ENCODE results near the gene CARD11.

The CARD11 gene

DNA sequence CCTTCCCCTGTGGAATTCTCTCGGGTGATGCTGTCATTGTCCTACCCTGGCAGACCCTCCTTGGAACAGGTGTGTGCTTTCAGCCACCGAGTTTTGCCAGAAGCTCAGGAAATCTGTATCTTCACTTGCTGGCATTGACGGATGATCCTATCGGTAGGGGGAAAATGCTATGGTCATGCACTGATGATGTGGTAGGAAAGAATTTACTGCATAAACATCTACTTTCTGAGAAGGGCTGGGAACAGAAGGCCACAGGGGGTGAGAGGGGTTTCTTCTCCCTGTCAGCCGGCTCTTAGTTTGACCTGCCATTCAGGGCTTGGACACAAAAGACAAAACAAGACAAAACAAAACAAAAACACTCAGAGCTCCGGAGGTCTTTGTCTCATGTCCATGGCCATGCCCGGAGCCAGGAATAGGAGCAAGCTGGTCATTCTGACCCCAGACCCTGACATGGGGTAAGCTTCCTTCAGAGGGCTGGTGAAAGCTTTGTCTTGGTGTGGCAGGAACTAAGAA lies 43.6 kb upstream of the CARD11 start:
- Histone ChIP-seq H3K27ac (no peak overlapping the region), H3K4me3 (IDR thresholded peaks at IDR 0.05; ENCODE audit: insufficient read depth, low read depth, low read length) (no peak overlapping the region), H3K36me3 (ENCODE audit: insufficient read depth) (no peaks in the 10 kb centered on the region), H3K79me2 (ENCODE audit: insufficient read depth, low read depth) (no peaks in the 10 kb centered on the region), H4K20me1 (ENCODE audit: insufficient read depth) (no peaks in the 10 kb centered on the region), H3K27me3 (ENCODE audit: insufficient read depth, low read depth) (no peaks in the 10 kb centered on the region), H3K4me1 (ENCODE audit: low read depth, poor library complexity, severe bottlenecking) (no peaks in the 10 kb centered on the region), H3K9ac (no peak overlapping the region), H2AFZ (ENCODE audit: low read depth) (no peak overlapping the region), H3K4me2 (no peak overlapping the region)
- TF ChIP-seq, protein P1, sequence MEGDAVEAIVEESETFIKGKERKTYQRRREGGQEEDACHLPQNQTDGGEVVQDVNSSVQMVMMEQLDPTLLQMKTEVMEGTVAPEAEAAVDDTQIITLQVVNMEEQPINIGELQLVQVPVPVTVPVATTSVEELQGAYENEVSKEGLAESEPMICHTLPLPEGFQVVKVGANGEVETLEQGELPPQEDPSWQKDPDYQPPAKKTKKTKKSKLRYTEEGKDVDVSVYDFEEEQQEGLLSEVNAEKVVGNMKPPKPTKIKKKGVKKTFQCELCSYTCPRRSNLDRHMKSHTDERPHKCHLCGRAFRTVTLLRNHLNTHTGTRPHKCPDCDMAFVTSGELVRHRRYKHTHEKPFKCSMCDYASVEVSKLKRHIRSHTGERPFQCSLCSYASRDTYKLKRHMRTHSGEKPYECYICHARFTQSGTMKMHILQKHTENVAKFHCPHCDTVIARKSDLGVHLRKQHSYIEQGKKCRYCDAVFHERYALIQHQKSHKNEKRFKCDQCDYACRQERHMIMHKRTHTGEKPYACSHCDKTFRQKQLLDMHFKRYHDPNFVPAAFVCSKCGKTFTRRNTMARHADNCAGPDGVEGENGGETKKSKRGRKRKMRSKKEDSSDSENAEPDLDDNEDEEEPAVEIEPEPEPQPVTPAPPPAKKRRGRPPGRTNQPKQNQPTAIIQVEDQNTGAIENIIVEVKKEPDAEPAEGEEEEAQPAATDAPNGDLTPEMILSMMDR (conservative IDR thresholded peaks at IDR 0.05; ENCODE audit: low read depth, low read length), result no peak

DNA sequence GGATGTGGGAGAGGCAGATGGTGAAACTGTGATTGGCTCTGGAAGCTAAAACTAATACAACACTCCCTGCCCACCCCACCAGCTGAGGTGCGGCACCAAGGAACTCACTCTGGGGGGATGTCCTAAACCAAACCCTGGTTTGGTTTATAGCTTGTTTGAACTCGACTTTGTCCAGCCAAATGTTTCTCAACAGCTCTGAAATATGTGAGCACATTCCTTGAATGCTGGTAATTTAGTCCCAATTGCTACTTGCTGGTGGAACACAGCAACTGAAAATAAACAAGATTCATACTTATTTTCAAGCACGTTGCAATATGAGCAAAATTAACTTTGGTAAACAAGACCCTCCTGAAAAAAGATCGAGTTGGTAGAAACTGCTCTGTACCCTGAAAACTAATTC lies 39.7 kb upstream of the CARD11 start:
- no peaks in the 10 kb centered on the region for H3K36me3 ChIP-seq (ENCODE audit: insufficient read depth)
- no peak overlapping the region for H3K27ac ChIP-seq
- H3K4me2 ChIP-seq, result no peak overlapping the region
- TF ChIP-seq, protein P1 (conservative IDR thresholded peaks at IDR 0.05; ENCODE audit: low read depth, low read length), result no peak
- no peak overlapping the region for H2AFZ ChIP-seq (ENCODE audit: low read depth)
- H3K9ac ChIP-seq, result no peak overlapping the region
- no peaks in the 10 kb centered on the region for H3K27me3 ChIP-seq (ENCODE audit: insufficient read depth, low read depth)
- H3K4me1 ChIP-seq (ENCODE audit: low read depth, poor library complexity, severe bottlenecking), result no peaks in the 10 kb centered on the region
- H3K4me3 ChIP-seq (IDR thresholded peaks at IDR 0.05; ENCODE audit: insufficient read depth, low read depth, low read length), result no peak overlapping the region
- no peaks in the 10 kb centered on the region for H3K79me2 ChIP-seq (ENCODE audit: insufficient read depth, low read depth)
- H4K20me1 ChIP-seq (ENCODE audit: insufficient read depth), result no peaks in the 10 kb centered on the region

DNA sequence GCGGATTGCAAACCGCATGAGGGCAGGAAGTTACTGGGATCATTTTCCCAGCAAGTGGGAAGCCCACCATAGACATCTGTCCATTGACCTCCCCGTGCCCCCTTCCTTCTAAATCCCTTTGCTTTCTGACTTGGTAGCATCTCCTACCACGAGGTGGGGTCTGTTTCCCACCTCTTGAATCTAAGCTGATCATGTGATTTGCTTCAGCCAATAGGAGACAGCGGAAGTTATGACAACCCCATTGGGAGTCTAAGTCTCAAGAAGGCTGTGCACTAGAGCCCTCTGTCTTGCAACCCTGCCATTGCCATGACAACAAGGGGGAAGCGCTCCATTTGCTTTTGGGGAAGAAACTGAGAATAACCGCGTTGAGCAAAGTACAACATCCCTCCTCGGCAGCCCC lies 39.2 kb upstream of the CARD11 start:
- Histone ChIP-seq H4K20me1 (ENCODE audit: insufficient read depth) (no peaks in the 10 kb centered on the region), H3K4me3 (IDR thresholded peaks at IDR 0.05; ENCODE audit: insufficient read depth, low read depth, low read length) (no peak overlapping the region), H2AFZ (ENCODE audit: low read depth) (no peak overlapping the region), H3K9ac (no peak overlapping the region), H3K27ac (no peak overlapping the region), H3K27me3 (ENCODE audit: insufficient read depth, low read depth) (no peaks in the 10 kb centered on the region), H3K4me1 (ENCODE audit: low read depth, poor library complexity, severe bottlenecking) (no peaks in the 10 kb centered on the region), H3K79me2 (ENCODE audit: insufficient read depth, low read depth) (no peaks in the 10 kb centered on the region), H3K4me2 (no peak overlapping the region), H3K36me3 (ENCODE audit: insufficient read depth) (no peaks in the 10 kb centered on the region)
- TF ChIP-seq, protein P1 (conservative IDR thresholded peaks at IDR 0.05; ENCODE audit: low read depth, low read length), result no peak

DNA sequence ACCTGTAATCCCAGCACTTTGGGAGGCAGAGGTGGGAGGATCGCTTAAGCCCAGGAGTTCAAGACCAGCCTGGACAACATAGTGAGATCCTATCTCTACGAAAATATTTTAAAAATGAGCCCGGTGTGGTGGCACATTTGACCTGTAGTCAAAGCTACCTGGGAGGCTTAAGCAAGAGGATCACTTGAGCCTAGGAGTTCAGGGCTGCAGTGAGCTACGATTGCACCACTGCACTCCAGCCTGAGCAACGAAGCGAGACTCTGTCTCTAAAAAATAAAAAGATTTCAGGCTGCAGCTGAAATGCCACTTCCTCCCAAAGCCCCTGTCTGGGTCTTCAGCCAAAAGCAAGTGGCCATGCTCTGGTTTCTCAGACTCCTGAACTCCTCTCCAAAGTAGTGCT lies 38.7 kb upstream of the CARD11 start:
- H3K4me3 ChIP-seq (IDR thresholded peaks at IDR 0.05; ENCODE audit: insufficient read depth, low read depth, low read length), result no peak overlapping the region
- no peaks in the 10 kb centered on the region for H4K20me1 ChIP-seq (ENCODE audit: insufficient read depth)
- H3K27me3 ChIP-seq (ENCODE audit: insufficient read depth, low read depth), result no peaks in the 10 kb centered on the region
- no peaks in the 10 kb centered on the region for H3K36me3 ChIP-seq (ENCODE audit: insufficient read depth)
- H2AFZ ChIP-seq (ENCODE audit: low read depth), result no peak overlapping the region
- no peaks in the 10 kb centered on the region for H3K4me1 ChIP-seq (ENCODE audit: low read depth, poor library complexity, severe bottlenecking)
- no peaks in the 10 kb centered on the region for H3K79me2 ChIP-seq (ENCODE audit: insufficient read depth, low read depth)
- TF ChIP-seq, protein P1 (conservative IDR thresholded peaks at IDR 0.05; ENCODE audit: low read depth, low read length), result no peak
- H3K27ac ChIP-seq, result no peak overlapping the region
- no peak overlapping the region for H3K4me2 ChIP-seq
- no peak overlapping the region for H3K9ac ChIP-seq

All from KMS-11 (cell line).